OCI-LY1 (cell line): Measurements from ENCODE around the gene PTGS2.

Experiments
- CTCF ChIP-seq: fragments of 200-600 bp; sonication (generic), shearing (Covaris generic); IDR thresholded peaks from 2 replicates; pipeline ENCODE4 v1.5.1; 2017; ENCODE audit warnings: mild to moderate bottlenecking, antibody characterized with exemption, low read length, moderate library complexity, mixed read lengths
- EZH2 ChIP-seq: fragments of 200-600 bp; sonication (generic), shearing (Covaris generic); IDR thresholded peaks from 2 replicates; pipeline ENCODE4 v1.8.0; 2017; ENCODE audit warnings: borderline replicate concordance, mixed run types, mild to moderate bottlenecking, antibody characterized with exemption, low read length, moderate library complexity, mixed read lengths

DNA sequence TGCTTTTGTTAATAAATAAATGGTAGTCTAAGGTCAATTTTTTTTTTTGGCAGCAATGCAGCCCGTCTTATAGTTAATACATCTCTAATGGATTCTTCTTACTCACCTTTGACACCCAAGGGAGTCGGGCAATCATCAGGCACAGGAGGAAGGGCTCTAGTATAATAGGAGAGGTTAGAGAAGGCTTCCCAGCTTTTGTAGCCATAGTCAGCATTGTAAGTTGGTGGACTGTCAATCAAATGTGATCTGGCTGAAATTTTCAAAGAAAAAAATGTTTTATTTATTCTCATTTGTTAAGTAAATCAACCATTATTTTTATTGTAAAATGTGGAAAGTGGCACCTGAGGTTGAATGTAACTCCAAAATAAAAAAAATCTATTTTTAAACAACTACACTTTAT lies 2.1 kb downstream of the PTGS2 start:
- TF ChIP-seq CTCF (no peak), EZH2 (no peak)
